Astrocyte (in vitro differentiated cells and primary cell): Measurements from ENCODE around the gene GRK6. TPM values are rescaled to one million over a fixed set of nuclear protein-coding genes. Genes with fewer than 3 reads are reported as not detected.

Experiments used
- DNase-seq: peaks from one replicate; pipeline ENCODE4 v3.0.0-alpha.2; 2010; ENCODE audit warnings: low read depth
- FAIRE-seq: peaks from 2 replicates; lab custom pipeline; 2011; peaks lifted over from hg19 to GRCh38; lab: Jason Lieb, UNC
- H2AFZ ChIP-seq: 2 replicates; pipeline ENCODE4 v1.6.0; 2012; ENCODE audit warnings: low read depth, low read length, inconsistent platforms
- H3K27ac ChIP-seq: 2 replicates; pipeline ENCODE4 v1.5.1; 2011; ENCODE audit warnings: low read depth, low read length, inconsistent platforms
- H3K27me3 ChIP-seq: 2 replicates; pipeline ENCODE4 v1.6.0; 2011; ENCODE audit warnings: low read length, inconsistent platforms; ENCODE audit not compliant: insufficient read depth
- H3K36me3 ChIP-seq: 2 replicates; pipeline ENCODE4 v1.5.1; 2011; ENCODE audit warnings: low read length, inconsistent platforms; ENCODE audit not compliant: insufficient read depth
- H3K4me1 ChIP-seq: 2 replicates; pipeline ENCODE4 v1.5.1; 2011; ENCODE audit warnings: low read length, inconsistent platforms; ENCODE audit not compliant: insufficient read depth
- H3K4me2 ChIP-seq: 2 replicates; pipeline ENCODE4 v1.6.0; 2012; ENCODE audit warnings: low read length, inconsistent platforms
- H3K4me3 ChIP-seq: 2 replicates; pipeline ENCODE4 v1.5.1; 2011; ENCODE audit warnings: low read depth, mild to moderate bottlenecking, low read length, inconsistent platforms; ENCODE audit not compliant: insufficient read depth
- H3K79me2 ChIP-seq: 2 replicates; pipeline ENCODE4 v1.6.0; 2012; ENCODE audit warnings: mild to moderate bottlenecking, low read length, inconsistent platforms; ENCODE audit not compliant: insufficient read depth
- H3K9ac ChIP-seq: 2 replicates; pipeline ENCODE4 v1.6.0; 2012; ENCODE audit warnings: mild to moderate bottlenecking, low read length, inconsistent platforms
- H3K9me3 ChIP-seq: 2 replicates; pipeline ENCODE4 v1.5.1; 2012; ENCODE audit warnings: low read depth, mild to moderate bottlenecking, low read length, inconsistent platforms; ENCODE audit not compliant: insufficient read depth
- H4K20me1 ChIP-seq: 2 replicates; pipeline ENCODE4 v1.6.0; 2012; ENCODE audit warnings: low read length, inconsistent platforms; ENCODE audit not compliant: insufficient read depth
- H3K27ac Mint-ChIP-seq: one replicate; pipeline ENCODE4 v1.8.0; 2021; ENCODE audit warnings: mild to moderate bottlenecking, mixed read lengths; ENCODE audit not compliant: unreplicated experiment
- H3K27me3 Mint-ChIP-seq: one replicate; pipeline ENCODE4 v1.8.0; 2021; ENCODE audit warnings: low read depth, mixed read lengths; ENCODE audit not compliant: unreplicated experiment
- H3K36me3 Mint-ChIP-seq: one replicate; pipeline ENCODE4 v1.8.0; 2021; ENCODE audit warnings: low read depth, mixed read lengths; ENCODE audit not compliant: unreplicated experiment
- H3K4me1 Mint-ChIP-seq: one replicate; pipeline ENCODE4 v1.8.0; 2021; ENCODE audit warnings: low read depth, mixed read lengths; ENCODE audit not compliant: unreplicated experiment
- H3K4me3 Mint-ChIP-seq: one replicate; pipeline ENCODE4 v1.8.0; 2021; ENCODE audit warnings: mild to moderate bottlenecking, moderate library complexity, mixed read lengths; ENCODE audit not compliant: unreplicated experiment
- H3K9me3 Mint-ChIP-seq: one replicate; pipeline ENCODE4 v1.8.0; 2021; ENCODE audit warnings: mild to moderate bottlenecking, mixed read lengths; ENCODE audit not compliant: unreplicated experiment
- CTCF ChIP-seq: IDR thresholded peaks from 2 replicates; pipeline ENCODE4 v1.5.1; 2011; ENCODE audit warnings: low read depth, mild to moderate bottlenecking, inconsistent platforms, low read length, moderate library complexity; ENCODE audit not compliant: insufficient read depth
- EZH2 ChIP-seq: IDR thresholded peaks from 2 replicates; pipeline ENCODE4 v1.6.1; 2012; ENCODE audit warnings: mild to moderate bottlenecking, low read length, inconsistent platforms; ENCODE audit not compliant: insufficient read depth
- total RNA-seq: library from RNA; stranded (reverse); gene quantifications from 2 replicates; pipeline ENCODE4 v1.2.1, GENCODE V29; 2021

Gene GRK6
- total RNA-seq, 1 donor from 2014 or later, result 25.9 TPM

- H3K79me2 ChIP-seq, result no peaks in the 10 kb centered on the region
Measured at GRCh38 chr5:177440990-177441780, 14.7 kb downstream of the GRK6 start.

GRCh38 chr5:177442066-177442826, 15.8 kb downstream of the GRK6 start:
- FAIRE-seq (no peak), DNase-seq (no peak)
- Mint-ChIP-seq H3K36me3 (peaks cover 14% of the 10 kb centered on the region), H3K27ac (no peak overlapping the region), H3K9me3 (peaks cover 1% of the 10 kb centered on the region), H3K27me3 (no peaks in the 10 kb centered on the region), H3K4me3 (no peak overlapping the region), H3K4me1 (peaks cover 9% of the 10 kb centered on the region)
- TF ChIP-seq CTCF (no peak), EZH2 (no peak)
- H4K20me1 ChIP-seq, result no peaks in the 10 kb centered on the region
- no peak overlapping the region for H3K9ac ChIP-seq
- H3K4me1 ChIP-seq, result peaks cover 7% of the 10 kb centered on the region
- H3K9me3 ChIP-seq, result no peaks in the 10 kb centered on the region
- H3K4me2 ChIP-seq, result no peak overlapping the region
- no peaks in the 10 kb centered on the region for H3K36me3 ChIP-seq
- H3K79me2 ChIP-seq, result no peaks in the 10 kb centered on the region
- no peak overlapping the region for H3K4me3 ChIP-seq
- no peak overlapping the region for H3K27ac ChIP-seq
- no peaks in the 10 kb centered on the region for H3K27me3 ChIP-seq
- H2AFZ ChIP-seq, result no peak overlapping the region

More at GRCh38 chr5:177440990-177441780, 14.7 kb downstream of the GRK6 start:
- Histone ChIP-seq H3K9ac (no peak overlapping the region), H3K4me2 (no peak overlapping the region), H3K27me3 (no peaks in the 10 kb centered on the region), H3K4me3 (no peak overlapping the region), H3K4me1 (peaks cover 4% of the 10 kb centered on the region), H3K36me3 (no peaks in the 10 kb centered on the region), H3K27ac (no peak overlapping the region), H4K20me1 (no peaks in the 10 kb centered on the region), H2AFZ (no peak overlapping the region), H3K9me3 (no peaks in the 10 kb centered on the region)
- no peak overlapping the region for H3K27ac Mint-ChIP-seq
- peaks cover 1% of the 10 kb centered on the region for H3K9me3 Mint-ChIP-seq
- peaks cover 16% of the 10 kb centered on the region for H3K36me3 Mint-ChIP-seq
- TF ChIP-seq EZH2 (no peak), CTCF (no peak)
- no peak for FAIRE-seq
- H3K4me3 Mint-ChIP-seq, result no peak overlapping the region
- peaks cover 9% of the 10 kb centered on the region for H3K4me1 Mint-ChIP-seq
- DNase-seq, result no peak
- H3K27me3 Mint-ChIP-seq, result no peaks in the 10 kb centered on the region
